Neural progenitor cell (in vitro differentiated cells): ENCODE results near the gene CTIF. TPM values are rescaled to one million over a fixed set of nuclear protein-coding genes. Genes with fewer than 3 reads are reported as not detected.

Source experiments
- DNase-seq: peaks from one replicate; pipeline ENCODE4 v3.0.0-alpha.2; 2016; ENCODE audit warnings: low spot score
- H2AFZ ChIP-seq: fragments of 200-600 bp; sonication (generic); replicated peaks from 2 replicates; pipeline ENCODE4 v1.6.1; 2016; ENCODE audit warnings: antibody characterized with exemption
- H3F3A ChIP-seq: fragments of 200-600 bp; sonication (generic); 2 replicates; pipeline ENCODE4 v1.6.1; 2016; ENCODE audit warnings: antibody characterized with exemption, low read depth
- H3K27ac ChIP-seq: fragments of 200-600 bp; sonication (generic); 2 replicates; pipeline ENCODE4 v1.5.1; 2016; ENCODE audit warnings: mild to moderate bottlenecking
- H3K27me3 ChIP-seq: fragments of 200-600 bp; sonication (generic); 2 replicates; pipeline ENCODE4 v1.6.1; 2016; ENCODE audit warnings: mild to moderate bottlenecking, moderate library complexity
- H3K36me3 ChIP-seq: fragments of 200-600 bp; sonication (generic); 2 replicates; pipeline ENCODE4 v1.5.1; 2016
- H3K4me1 ChIP-seq: fragments of 200-600 bp; sonication (generic); 2 replicates; pipeline ENCODE4 v1.6.1; 2016; ENCODE audit warnings: mixed run types
- H3K4me2 ChIP-seq: fragments of 200-600 bp; sonication (generic); 2 replicates; pipeline ENCODE4 v1.6.1; 2016
- H3K4me3 ChIP-seq: fragments of 200-600 bp; sonication (generic); 2 replicates; pipeline ENCODE4 v1.5.1; 2016
- H3K79me2 ChIP-seq: fragments of 200-600 bp; sonication (generic); 2 replicates; pipeline ENCODE4 v1.6.1; 2016; ENCODE audit warnings: low read depth
- H3K9ac ChIP-seq: fragments of 200-600 bp; sonication (generic); 2 replicates; pipeline ENCODE4 v1.6.1; 2016
- H3K9me3 ChIP-seq: fragments of 200-600 bp; sonication (generic); 2 replicates; pipeline ENCODE4 v1.5.1; 2016; ENCODE audit warnings: low read depth
- H4K20me1 ChIP-seq: fragments of 200-600 bp; sonication (generic); 2 replicates; pipeline ENCODE4 v1.6.1; 2016; ENCODE audit warnings: low read depth
- H3K27ac Mint-ChIP-seq: 3 replicates; pipeline ENCODE4 v1.8.0; 2021; ENCODE audit warnings: mixed read lengths
- H3K27me3 Mint-ChIP-seq: 2 replicates; pipeline ENCODE4 v1.8.0; 2022; ENCODE audit warnings: low read depth, mild to moderate bottlenecking, inconsistent platforms, moderate library complexity, mixed read lengths; ENCODE audit not compliant: insufficient read depth
- H3K36me3 Mint-ChIP-seq: 3 replicates; pipeline ENCODE4 v1.8.0; 2021; ENCODE audit warnings: mixed read lengths
- H3K4me1 Mint-ChIP-seq: 3 replicates; pipeline ENCODE4 v1.8.0; 2021; ENCODE audit warnings: mixed read lengths
- H3K4me3 Mint-ChIP-seq: 3 replicates; pipeline ENCODE4 v1.8.0; 2021; ENCODE audit warnings: mild to moderate bottlenecking, moderate library complexity, mixed read lengths
- H3K9me3 Mint-ChIP-seq: 3 replicates; pipeline ENCODE4 v1.8.0; 2020; ENCODE audit warnings: mixed read lengths
- CTCF ChIP-seq: fragments of 200-600 bp; sonication (generic); IDR thresholded peaks from 2 replicates; pipeline ENCODE4 v1.5.1; 2017; ENCODE audit warnings: antibody characterized with exemption, mild to moderate bottlenecking
- EZH2 ChIP-seq: fragments of 200-600 bp; sonication (generic); IDR thresholded peaks from 2 replicates; pipeline ENCODE4 v1.6.1; 2017; ENCODE audit warnings: antibody characterized with exemption, mild to moderate bottlenecking, moderate library complexity
- EZH2phosphoT487 ChIP-seq: fragments of 200-600 bp; sonication (generic); IDR thresholded peaks from 2 replicates; pipeline ENCODE4 v1.6.1; 2017; ENCODE audit warnings: antibody characterized with exemption
- total RNA-seq: library from RNA; depleted of rRNA; stranded (reverse); fragments of >200 nt; gene quantifications from 2 replicates; pipeline ENCODE4 v1.2.3, GENCODE V29; 2015; ENCODE audit warnings: low replicate concordance

Gene CTIF
- total RNA-seq, 1 donor from 2014 or later: 17.6 TPM

- Histone ChIP-seq H3K4me2 (no peak overlapping the region), H3K9ac (no peak overlapping the region), H3K4me1 (peaks cover 29% of the 10 kb centered on the region), H3K27me3 (no peaks in the 10 kb centered on the region), H4K20me1 (no peaks in the 10 kb centered on the region), H3K36me3 (no peaks in the 10 kb centered on the region), H2AFZ (no peak overlapping the region), H3K4me3 (no peak overlapping the region), H3K27ac (no peak overlapping the region), H3K9me3 (no peaks in the 10 kb centered on the region), H3K79me2 (no peaks in the 10 kb centered on the region), H3F3A (no peaks in the 10 kb centered on the region)
- no peak overlapping the region for H3K4me3 Mint-ChIP-seq
- peaks cover 2% of the 10 kb centered on the region for H3K27me3 Mint-ChIP-seq
- H3K27ac Mint-ChIP-seq: no peak overlapping the region
- peaks cover 52% of the 10 kb centered on the region for H3K4me1 Mint-ChIP-seq
- no peak for DNase-seq
- peaks cover 4% of the 10 kb centered on the region for H3K9me3 Mint-ChIP-seq
- TF ChIP-seq EZH2phosphoT487: no peak
- TF ChIP-seq CTCF: no peak
- no peak for TF ChIP-seq EZH2
- peaks cover 13% of the 10 kb centered on the region for H3K36me3 Mint-ChIP-seq
Measured at GRCh38 chr18:48852794-48853193, 314.0 kb downstream of the CTIF start.

- H3K9ac ChIP-seq: no peak overlapping the region
- no peaks in the 10 kb centered on the region for H3K79me2 ChIP-seq
- no peak overlapping the region for H3K27ac Mint-ChIP-seq
- no peak overlapping the region for H2AFZ ChIP-seq
- no peaks in the 10 kb centered on the region for H4K20me1 ChIP-seq
- H3K36me3 ChIP-seq: no peaks in the 10 kb centered on the region
- peaks cover 16% of the 10 kb centered on the region for H3K36me3 Mint-ChIP-seq
- no peaks in the 10 kb centered on the region for H3K9me3 ChIP-seq
- no peak for DNase-seq
- no peak overlapping the region for H3K4me3 Mint-ChIP-seq
- peaks cover 21% of the 10 kb centered on the region for H3K4me1 ChIP-seq
- H3K4me1 Mint-ChIP-seq: peaks cover 52% of the 10 kb centered on the region
- H3K4me2 ChIP-seq: no peak overlapping the region
- H3F3A ChIP-seq: no peaks in the 10 kb centered on the region
- no peak overlapping the region for H3K4me3 ChIP-seq
- no peaks in the 10 kb centered on the region for H3K27me3 ChIP-seq
- TF ChIP-seq EZH2 (no peak), CTCF (no peak), EZH2phosphoT487 (no peak)
- H3K27ac ChIP-seq: no peak overlapping the region
- peaks cover 4% of the 10 kb centered on the region for H3K9me3 Mint-ChIP-seq
- H3K27me3 Mint-ChIP-seq: peaks cover 8% of the 10 kb centered on the region
Measured at GRCh38 chr18:48853588-48853987, 314.8 kb downstream of the CTIF start.

GRCh38 chr18:48854780-48855179, 315.9 kb downstream of the CTIF start:
- H3K36me3 Mint-ChIP-seq: peaks cover 16% of the 10 kb centered on the region
- no peak overlapping the region for H3K4me3 ChIP-seq
- no peak for DNase-seq
- no peaks in the 10 kb centered on the region for H3K79me2 ChIP-seq
- H3K4me3 Mint-ChIP-seq: no peak overlapping the region
- H3K36me3 ChIP-seq: no peaks in the 10 kb centered on the region
- no peaks in the 10 kb centered on the region for H3K9me3 ChIP-seq
- H4K20me1 ChIP-seq: no peaks in the 10 kb centered on the region
- peaks cover 26% of the 10 kb centered on the region for H3K4me1 ChIP-seq
- peak overlapping the region; percentile 76 for H3K27ac Mint-ChIP-seq
- peaks cover 4% of the 10 kb centered on the region for H3K9me3 Mint-ChIP-seq
- no peak overlapping the region for H3K27ac ChIP-seq
- H2AFZ ChIP-seq: no peak overlapping the region
- peaks cover 58% of the 10 kb centered on the region for H3K4me1 Mint-ChIP-seq
- H3K9ac ChIP-seq: no peak overlapping the region
- TF ChIP-seq EZH2phosphoT487: no peak
- no peak for TF ChIP-seq CTCF
- no peak for TF ChIP-seq EZH2
- H3K27me3 Mint-ChIP-seq: peaks cover 8% of the 10 kb centered on the region
- H3F3A ChIP-seq: peaks cover 11% of the 10 kb centered on the region
- no peak overlapping the region for H3K4me2 ChIP-seq
- no peaks in the 10 kb centered on the region for H3K27me3 ChIP-seq
